GM19193 (cell line): Measurements from ENCODE around the gene FGF14.

ENCODE experiments used
- POLR2A ChIP-seq: IDR thresholded peaks from 4 replicates; pipeline ENCODE4 v1.6.1; 2011; ENCODE audit not compliant: insufficient read depth, insufficient read length; ENCODE audit errors: extremely low read depth

FGF14 gene

GRCh38 chr13:102017248-102017647 is 384.6 kb downstream of the FGF14 start:
- TF ChIP-seq POLR2A: no peak

- TF ChIP-seq POLR2A: no peak
These were observed 389.3 kb downstream of the FGF14 start for GRCh38 chr13:102012299-102013293.

GRCh38 chr13:102003848-102004570 is 397.8 kb downstream of the FGF14 start:
- TF ChIP-seq POLR2A: no peak

GRCh38 chr13:102002287-102002686 is 399.6 kb downstream of the FGF14 start:
- TF ChIP-seq POLR2A: no peak

GRCh38 chr13:102000764-102001163 is 401.1 kb downstream of the FGF14 start:
- no peak for TF ChIP-seq POLR2A

- TF ChIP-seq POLR2A: no peak
These were observed 403.7 kb downstream of the FGF14 start for GRCh38 chr13:101998129-101998528.

- TF ChIP-seq POLR2A: no peak
These were observed 404.9 kb downstream of the FGF14 start for GRCh38 chr13:101996954-101997353.

GRCh38 chr13:101989798-101990350 is 412.0 kb downstream of the FGF14 start:
- no peak for TF ChIP-seq POLR2A

- TF ChIP-seq POLR2A: no peak
These were observed 413.7 kb downstream of the FGF14 start for GRCh38 chr13:101988140-101988539.

- TF ChIP-seq POLR2A: no peak
These were observed 415.5 kb downstream of the FGF14 start for GRCh38 chr13:101986316-101986715.

GRCh38 chr13:101985321-101985720 is 416.5 kb downstream of the FGF14 start:
- TF ChIP-seq POLR2A: no peak

- TF ChIP-seq POLR2A: no peak
These were observed 418.9 kb downstream of the FGF14 start for GRCh38 chr13:101982903-101983302.

GRCh38 chr13:101979825-101980224 is 422.0 kb downstream of the FGF14 start:
- no peak for TF ChIP-seq POLR2A

- no peak for TF ChIP-seq POLR2A
These were observed 423.1 kb downstream of the FGF14 start for GRCh38 chr13:101978552-101979315.

GRCh38 chr13:101977475-101977874 is 424.4 kb downstream of the FGF14 start:
- TF ChIP-seq POLR2A: no peak
